HepG2 (cell line): ENCODE data around the gene GPR62. TPM values are rescaled to one million over a fixed set of nuclear protein-coding genes. Genes with fewer than 3 reads are reported as not detected.

ENCODE experiments used
- ATAC-seq: fragments of 200-7000 bp; cut with Tn5 transposase; 3 replicates; pipeline ENCODE4 v1.9.1; 2020; ENCODE audit warnings: mild to moderate bottlenecking, moderate library complexity
- BruUV-seq: library from RNA; stranded (reverse); fragments of 400-500 nt; replicated peaks from 2 replicates; lab custom pipeline; 2021; lab: Mats Ljungman, UMichigan
- CTCF ChIA-PET: fragments of 300-600 bp; formaldehyde crosslinking; extraction: SDS; loops from one replicate; lab custom pipeline; 2021; ENCODE audit warnings: low total read pairs, inconsistent platforms, low intra/inter-chr PET ratio; lab: Yijun Ruan, JAX
- POLR2A ChIA-PET: fragments of 350-600 bp; sonication (Branson Sonifier 250); formaldehyde crosslinking; loops from one replicate; lab custom pipeline; 2020; ENCODE audit warnings: antibody characterized with exemption, inconsistent platforms; lab: Yijun Ruan, JAX
- DNase-seq: peaks from one replicate; pipeline ENCODE4 v3.0.0-alpha.2; 2015; ENCODE audit warnings: low spot score
- FAIRE-seq: peaks from 3 replicates; lab custom pipeline; 2011; peaks lifted over from hg19 to GRCh38; lab: Jason Lieb, UNC
- H2AFZ ChIP-seq: one replicate; pipeline ENCODE4 v1.6.1; 2011; ENCODE audit warnings: low read length, inconsistent platforms
- H3K27ac ChIP-seq: fragments of 300-600 bp; 3 replicates; pipeline ENCODE4 v1.8.0; 2011; ENCODE audit warnings: mixed run types, mild to moderate bottlenecking, mixed read lengths, low read length, inconsistent platforms; ENCODE audit not compliant: insufficient read depth; ENCODE audit errors: extremely low read length
- H3K27me3 ChIP-seq, 2 experiments: fragments of 200-600 bp in 1 of 2; 2 replicates in 1 of 2; 3 replicates in 1 of 2; pipeline versions ENCODE4 v1.6.0 to v1.8.0; 2011; ENCODE audit warnings: low read length in 2 of 2, mild to moderate bottlenecking in 2 of 2, moderate library complexity in 2 of 2, inconsistent platforms in 1 of 2; ENCODE audit not compliant: insufficient read depth in 2 of 2, control insufficient read depth in 1 of 2
- H3K36me3 ChIP-seq, 2 experiments: fragments of 200-600 bp in 1 of 2; replicated peaks in 1 of 2; 2 replicates in 1 of 2; 3 replicates in 1 of 2; pipeline versions ENCODE4 v1.5.1 to v1.8.0; 2011; ENCODE audit warnings: low read length in 2 of 2, inconsistent platforms in 1 of 2; ENCODE audit not compliant: insufficient read depth in 2 of 2, control insufficient read depth in 1 of 2
- H3K4me1 ChIP-seq: 2 replicates; pipeline ENCODE4 v1.5.1; 2012; ENCODE audit warnings: low read length, inconsistent platforms; ENCODE audit not compliant: insufficient read depth
- H3K4me2 ChIP-seq: 2 replicates; pipeline ENCODE4 v1.6.0; 2011; ENCODE audit warnings: low read depth, low read length, inconsistent platforms
- H3K4me3 ChIP-seq, 3 experiments: fragments of 200-600 bp in 1 of 3; sonication (generic), shearing (Covaris generic) in 1 of 3; replicated peaks in 1 of 3; 2 replicates each; pipeline ENCODE4 v1.5.1; 2011 to 2016; ENCODE audit warnings: low read length in 3 of 3, inconsistent platforms in 2 of 3, low read depth in 2 of 3, mild to moderate bottlenecking in 2 of 3, control low read depth in 1 of 3, mixed read lengths in 1 of 3; ENCODE audit not compliant: insufficient read depth in 1 of 3
- H3K79me2 ChIP-seq: one replicate; pipeline ENCODE4 v1.6.1; 2011; ENCODE audit warnings: low read length, inconsistent platforms; ENCODE audit not compliant: insufficient read depth
- H3K9ac ChIP-seq: 2 replicates; pipeline ENCODE4 v1.6.0; 2011; ENCODE audit warnings: mild to moderate bottlenecking, low read depth, low read length, inconsistent platforms; ENCODE audit not compliant: insufficient read depth
- H3K9me3 ChIP-seq: 2 replicates; pipeline ENCODE4 v1.5.1; 2012; ENCODE audit warnings: mild to moderate bottlenecking, low read length
- H4K20me1 ChIP-seq: 2 replicates; pipeline ENCODE4 v1.6.0; 2011; ENCODE audit warnings: inconsistent platforms, mild to moderate bottlenecking, low read length, moderate library complexity; ENCODE audit not compliant: insufficient read depth
- FOXC1 ChIP-seq: sonication (generic); formaldehyde crosslinking; IDR thresholded peaks from 2 replicates; pipeline ENCODE4 v1.8.0; 2022; ENCODE audit warnings: mild to moderate bottlenecking, missing genetic modification reagents, borderline replicate concordance
- SKI ChIP-seq: fragments of 450-650 bp; IDR thresholded peaks from one replicate; pipeline ENCODE4 v1.6.1; 2018; ENCODE audit warnings: mild to moderate bottlenecking; ENCODE audit not compliant: partially characterized antibody
- SSRP1 ChIP-seq: IDR thresholded peaks from 2 replicates; pipeline ENCODE4 v1.6.1; 2016; ENCODE audit warnings: control low read depth
- TGIF2 ChIP-seq: IDR thresholded peaks from 2 replicates; pipeline ENCODE4 v1.6.1; 2016; ENCODE audit warnings: control low read depth, missing compliant biosample characterization
- TRAFD1 ChIP-seq: sonication (generic); formaldehyde crosslinking; IDR thresholded peaks from 2 replicates; pipeline ENCODE4 v1.5.1; 2020; ENCODE audit warnings: missing genetic modification reagents, mild to moderate bottlenecking, borderline replicate concordance
- ZEB1 ChIP-seq: IDR thresholded peaks from 2 replicates; pipeline ENCODE4 v1.6.1; 2012; ENCODE audit warnings: mild to moderate bottlenecking, low read depth, inconsistent platforms; ENCODE audit not compliant: insufficient replicate concordance
- ZNF547 ChIP-seq: sonication (generic); formaldehyde crosslinking; IDR thresholded peaks from 2 replicates; pipeline ENCODE4 v1.5.1; 2020; ENCODE audit warnings: mild to moderate bottlenecking, missing genetic modification reagents
- whole genome bisulfite sequencing: methylation state at CpG from one replicate; pipeline ENCODE4 v1.1.6; 2017; ENCODE audit warnings: low lambda C conversion rate; 5-methylcytosine and 5-hydroxymethylcytosine counted together
- in situ Hi-C: cut with HindIII; loops from 2 replicates; pipeline ENCODE4 v1.10.0; 2017; ENCODE audit warnings: low pct_unique_long_range_greater_than_20kb; ENCODE audit not compliant: extremely low pct_ligation_motif_present
- intact Hi-C: fragments of 100-400 bp; cut with micrococcal nuclease; formaldehyde crosslinking; loops from one replicate; pipeline ENCODE4 v1.10.0; 2022; ENCODE audit not compliant: unreplicated experiment
- polyA plus RNA-seq, 8 experiments: library from polyadenylated mRNA; depleted of rRNA in 3 of 8; stranded (reverse) in 7 of 8; unstranded in 1 of 8; fragments of >200 nt; fragmentation: Illumina TruSeq in 4 of 8; extraction: Trizol in 4 of 8; gene quantifications; 2 replicates each; pipeline versions ENCODE4 v1.2.1 to v1.2.3, GENCODE V29; 2011 to 2016; ENCODE audit warnings: low read depth in 4 of 8, missing spikeins in 1 of 8, mixed read lengths in 1 of 8; ENCODE audit not compliant: insufficient read depth in 1 of 8
- total RNA-seq, 5 experiments: library from RNA; depleted of rRNA; stranded (reverse); fragments of >200 nt; fragmentation: Illumina TruSeq; extraction: Trizol; gene quantifications; 2 replicates each; pipeline ENCODE4 v1.2.3, GENCODE V29; 2016; ENCODE audit warnings: low read depth in 1 of 5
- TF ChIP-seq, protein P1 (sequence below): sonication (generic); formaldehyde crosslinking; IDR thresholded peaks from 2 replicates; pipeline ENCODE4 v1.4.0; 2020; ENCODE audit warnings: missing genetic modification reagents, borderline replicate concordance
- TF ChIP-seq, protein P2 (sequence below): sonication (generic); formaldehyde crosslinking; IDR thresholded peaks from 2 replicates; pipeline ENCODE4 v1.8.1; 2023; ENCODE audit warnings: mild to moderate bottlenecking, inconsistent platforms, moderate library complexity, missing genetic modification reagents, borderline replicate concordance

GPR62 gene
- total and polyA plus RNA-seq, 2 of the 13 experiments (the other 11 are each of a cell fraction or from before 2014, with no cell fraction given): not detected

DNA sequence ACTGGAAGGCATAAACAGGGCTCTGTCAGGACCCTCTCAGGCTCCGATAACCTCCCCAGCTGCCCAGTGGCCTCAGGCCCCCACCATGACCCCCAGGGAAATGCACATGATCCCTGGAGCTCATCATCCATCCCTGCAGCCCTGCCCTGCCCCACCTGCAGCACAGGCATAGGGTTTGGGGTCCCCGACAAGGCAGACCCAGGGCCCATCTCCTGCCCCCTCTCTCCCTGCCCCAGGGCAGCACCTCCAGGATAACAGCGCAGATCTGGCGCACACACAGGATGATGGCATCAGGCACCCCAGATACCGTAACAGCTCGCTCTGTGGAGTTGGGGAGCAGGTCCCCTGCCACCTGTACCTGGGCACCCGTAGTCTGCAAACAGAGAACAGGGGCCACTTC is 4.5 kb downstream of the GPR62 start (continued):
- TF ChIP-seq, protein P1, sequence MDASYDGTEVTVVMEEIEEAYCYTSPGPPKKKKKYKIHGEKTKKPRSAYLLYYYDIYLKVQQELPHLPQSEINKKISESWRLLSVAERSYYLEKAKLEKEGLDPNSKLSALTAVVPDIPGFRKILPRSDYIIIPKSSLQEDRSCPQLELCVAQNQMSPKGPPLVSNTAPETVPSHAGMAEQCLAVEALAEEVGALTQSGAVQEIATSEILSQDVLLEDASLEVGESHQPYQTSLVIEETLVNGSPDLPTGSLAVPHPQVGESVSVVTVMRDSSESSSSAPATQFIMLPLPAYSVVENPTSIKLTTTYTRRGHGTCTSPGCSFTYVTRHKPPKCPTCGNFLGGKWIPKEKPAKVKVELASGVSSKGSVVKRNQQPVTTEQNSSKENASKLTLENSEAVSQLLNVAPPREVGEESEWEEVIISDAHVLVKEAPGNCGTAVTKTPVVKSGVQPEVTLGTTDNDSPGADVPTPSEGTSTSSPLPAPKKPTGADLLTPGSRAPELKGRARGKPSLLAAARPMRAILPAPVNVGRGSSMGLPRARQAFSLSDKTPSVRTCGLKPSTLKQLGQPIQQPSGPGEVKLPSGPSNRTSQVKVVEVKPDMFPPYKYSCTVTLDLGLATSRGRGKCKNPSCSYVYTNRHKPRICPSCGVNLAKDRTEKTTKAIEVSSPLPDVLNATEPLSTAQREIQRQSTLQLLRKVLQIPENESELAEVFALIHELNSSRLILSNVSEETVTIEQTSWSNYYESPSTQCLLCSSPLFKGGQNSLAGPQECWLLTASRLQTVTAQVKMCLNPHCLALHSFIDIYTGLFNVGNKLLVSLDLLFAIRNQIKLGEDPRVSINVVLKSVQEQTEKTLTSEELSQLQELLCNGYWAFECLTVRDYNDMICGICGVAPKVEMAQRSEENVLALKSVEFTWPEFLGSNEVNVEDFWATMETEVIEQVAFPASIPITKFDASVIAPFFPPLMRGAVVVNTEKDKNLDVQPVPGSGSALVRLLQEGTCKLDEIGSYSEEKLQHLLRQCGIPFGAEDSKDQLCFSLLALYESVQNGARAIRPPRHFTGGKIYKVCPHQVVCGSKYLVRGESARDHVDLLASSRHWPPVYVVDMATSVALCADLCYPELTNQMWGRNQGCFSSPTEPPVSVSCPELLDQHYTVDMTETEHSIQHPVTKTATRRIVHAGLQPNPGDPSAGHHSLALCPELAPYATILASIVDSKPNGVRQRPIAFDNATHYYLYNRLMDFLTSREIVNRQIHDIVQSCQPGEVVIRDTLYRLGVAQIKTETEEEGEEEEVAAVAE (CRISPR knock-in tag): no peak
- TF ChIP-seq SKI: no peak

- no peak overlapping the region for H2AFZ ChIP-seq
- BruUV-seq: no TSS peak
- H3K4me1 ChIP-seq: peaks cover 41% of the 10 kb centered on the region
- H3K9me3 ChIP-seq: no peaks in the 10 kb centered on the region
- no peak for TF ChIP-seq TRAFD1 (CRISPR knock-in tag)
- no peak for TF ChIP-seq FOXC1 (CRISPR knock-in tag)
- no peak for TF ChIP-seq ZNF547 (CRISPR knock-in tag)
- no peak for TF ChIP-seq SSRP1 (CRISPR knock-in tag)
- TF ChIP-seq, protein P2, sequence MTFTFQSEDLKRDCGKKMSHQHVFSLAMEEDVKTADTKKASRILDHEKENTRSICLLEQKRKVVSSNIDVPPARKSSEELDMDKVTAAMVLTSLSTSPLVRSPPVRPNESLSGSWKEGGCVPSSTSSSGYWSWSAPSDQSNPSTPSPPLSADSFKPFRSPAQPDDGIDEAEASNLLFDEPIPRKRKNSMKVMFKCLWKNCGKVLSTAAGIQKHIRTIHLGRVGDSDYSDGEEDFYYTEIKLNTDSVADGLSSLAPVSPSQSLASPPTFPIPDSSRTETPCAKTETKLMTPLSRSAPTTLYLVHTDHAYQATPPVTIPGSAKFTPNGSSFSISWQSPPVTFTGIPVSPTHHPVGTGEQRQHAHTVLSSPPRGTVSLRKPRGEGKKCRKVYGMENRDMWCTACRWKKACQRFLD (CRISPR knock-in tag): no peak
- no peak for TF ChIP-seq ZEB1
- TF ChIP-seq TGIF2: no peak
- 100% methylated on average over 1 of the region's 10 CpGs for WGBS
- intact Hi-C loops: no loop called here
- POLR2A ChIA-PET: no interaction called here
- no peaks in the 10 kb centered on the region for H3K79me2 ChIP-seq
- H3K4me3 ChIP-seq: no peak overlapping the region
- H4K20me1 ChIP-seq: no peaks in the 10 kb centered on the region
- DNase-seq: no peak
- in situ Hi-C loops: no loop called here
- no peak overlapping the region for H3K9ac ChIP-seq
- no peaks in the 10 kb centered on the region for H3K27me3 ChIP-seq
- CTCF ChIA-PET: no interaction called here
- H3K36me3 ChIP-seq: peaks cover 4 to 19% of the 10 kb centered on the region in 2 experiments; a peak in 4 of 5 replicates
- H3K4me2 ChIP-seq: no peak overlapping the region
- no peak for FAIRE-seq
- H3K27ac ChIP-seq: no peak overlapping the region
- no peak for ATAC-seq
These were observed 5.2 kb downstream of the GPR62 start for GRCh38 chr3:51960386-51960785.
